A549 (cell line): ENCODE data around the gene LSS. TPM values are rescaled to one million over a fixed set of nuclear protein-coding genes. Genes with fewer than 3 reads are reported as not detected.

ENCODE experiments used
- ATAC-seq, 2 experiments: fragments of 200-7000 bp in 1 of 2; fragments of >200 bp in 1 of 2; cut with Nextera tagmentation in 1 of 2; cut with Tn5 transposase in 1 of 2; 3 replicates each; pipeline versions ENCODE4 v1.8.0 to v1.9.1; 2018 to 2020; ENCODE audit warnings: mild to moderate bottlenecking in 1 of 2, moderate library complexity in 1 of 2
- CTCF ChIA-PET: fragments of 300-600 bp; sonication (Branson Sonifier 250); formaldehyde crosslinking; extraction: SDS; loops from one replicate; lab custom pipeline; 2021; ENCODE audit warnings: antibody characterized with exemption, inconsistent platforms; lab: Yijun Ruan, JAX
- POLR2A ChIA-PET: fragments of 350-600 bp; formaldehyde crosslinking; extraction: SDS; loops from one replicate; lab custom pipeline; 2021; ENCODE audit warnings: antibody characterized with exemption, inconsistent platforms; lab: Yijun Ruan, JAX
- DNase-seq, 2 experiments: peaks; one replicate each; pipeline versions ENCODE4 v3.0.0 to v3.0.0-alpha.2; 2011 to 2016; ENCODE audit warnings: low read depth in 1 of 2, low spot score in 1 of 2
- FAIRE-seq: peaks from 2 replicates; lab custom pipeline; 2011; peaks lifted over from hg19 to GRCh38; lab: Jason Lieb, UNC
- H3K27ac ChIP-seq, 2 experiments: fragments of >200 bp; sonication (Bioruptor Twin); formaldehyde crosslinking; 3 replicates each; pipeline ENCODE4 v1.5.1; 2016 to 2017
- H3K4me1 ChIP-seq: fragments of >200 bp; sonication (Bioruptor Twin); formaldehyde crosslinking; 3 replicates; pipeline ENCODE4 v1.6.1; 2016
- H3K4me2 ChIP-seq: fragments of >200 bp; sonication (Bioruptor Twin); formaldehyde crosslinking; 3 replicates; pipeline ENCODE4 v1.6.1; 2016
- H3K4me3 ChIP-seq: fragments of >200 bp; sonication (Bioruptor Twin); formaldehyde crosslinking; 3 replicates; pipeline ENCODE4 v1.5.1; 2016
- H3K9me3 ChIP-seq: fragments of >200 bp; sonication (Bioruptor Twin); formaldehyde crosslinking; 3 replicates; pipeline ENCODE4 v1.6.1; 2016
- BHLHE40 ChIP-seq: IDR thresholded peaks from 2 replicates; pipeline ENCODE4 v1.6.1; 2012; ENCODE audit warnings: low read depth, low read length, inconsistent platforms
- CBX8 ChIP-seq: fragments of 200-600 bp; sonication (generic); IDR thresholded peaks from 2 replicates; pipeline ENCODE4 v1.6.1; 2016
- CHD2 ChIP-seq: fragments of 150-350 bp; IDR thresholded peaks from 2 replicates; pipeline ENCODE4 v1.6.1; 2014; ENCODE audit warnings: low read length; ENCODE audit not compliant: partially characterized antibody
- FOXS1 ChIP-seq: fragments of 250-450 bp; sonication (Bioruptor Pico); IDR thresholded peaks from 2 replicates; pipeline ENCODE4 v1.5.0; 2020; ENCODE audit warnings: mild to moderate bottlenecking, moderate library complexity
- HOXB13 ChIP-seq: fragments of 250-450 bp; sonication (Bioruptor Pico); IDR thresholded peaks from 2 replicates; pipeline ENCODE4 v1.5.0; 2020; ENCODE audit warnings: low read depth, mild to moderate bottlenecking, moderate library complexity
- HOXB5 ChIP-seq: fragments of 250-450 bp; sonication (Bioruptor Pico); IDR thresholded peaks from 2 replicates; pipeline ENCODE4 v1.5.0; 2020; ENCODE audit warnings: mild to moderate bottlenecking, moderate library complexity
- KDM5A ChIP-seq: fragments of 200-600 bp; sonication (generic); IDR thresholded peaks from 2 replicates; pipeline ENCODE4 v1.6.1; 2016; ENCODE audit warnings: antibody characterized with exemption, mild to moderate bottlenecking
- MAFK ChIP-seq: fragments of 450-650 bp; IDR thresholded peaks from 2 replicates; pipeline ENCODE4 v1.6.1; 2014; ENCODE audit not compliant: partially characterized antibody
- PHF8 ChIP-seq: fragments of 200-600 bp; sonication (generic); IDR thresholded peaks from 2 replicates; pipeline ENCODE4 v1.6.1; 2016; ENCODE audit warnings: low read depth, mild to moderate bottlenecking, antibody characterized with exemption, moderate library complexity, borderline replicate concordance
- POLR2AphosphoS2 ChIP-seq: conservative IDR thresholded peaks from 2 replicates; pipeline ENCODE4 v1.6.1; 2012; ENCODE audit warnings: low read length, improper control_type of control experiment, inconsistent platforms
- RARB ChIP-seq: fragments of 250-450 bp; sonication (Bioruptor Pico); IDR thresholded peaks from 2 replicates; pipeline ENCODE4 v1.8.0; 2021; ENCODE audit warnings: mild to moderate bottlenecking, moderate library complexity
- RCOR1 ChIP-seq: fragments of 150-350 bp; IDR thresholded peaks from 2 replicates; pipeline ENCODE4 v1.6.1; 2014; ENCODE audit warnings: antibody characterized with exemption, low read length, low read depth
- RNF2 ChIP-seq: fragments of 200-600 bp; sonication (generic); IDR thresholded peaks from 2 replicates; pipeline ENCODE4 v1.6.1; 2016; ENCODE audit warnings: low read depth, mild to moderate bottlenecking, antibody characterized with exemption, moderate library complexity, borderline replicate concordance
- SREBF2 ChIP-seq: fragments of 450-650 bp; IDR thresholded peaks from 2 replicates; pipeline ENCODE4 v1.6.1; 2014; ENCODE audit warnings: mild to moderate bottlenecking, moderate library complexity
- ZFP36 ChIP-seq: fragments of 450-650 bp; IDR thresholded peaks from 2 replicates; pipeline ENCODE4 v1.6.1; 2014; ENCODE audit warnings: borderline replicate concordance; ENCODE audit not compliant: partially characterized antibody
- ZNF302 ChIP-seq: fragments of 250-450 bp; sonication (Bioruptor Pico); IDR thresholded peaks from 2 replicates; pipeline ENCODE4 v1.9.0; 2021; ENCODE audit warnings: inconsistent platforms, mild to moderate bottlenecking, moderate library complexity
- ZSCAN20 ChIP-seq: fragments of 250-450 bp; sonication (Bioruptor Pico); IDR thresholded peaks from 2 replicates; pipeline ENCODE4 v1.8.0; 2022; ENCODE audit warnings: mild to moderate bottlenecking, moderate library complexity
- WGBS: methylation state at CpG from one replicate; pipeline ENCODE4 v1.1.6; 2017; ENCODE audit errors: missing lambda C conversion rate; 5-methylcytosine and 5-hydroxymethylcytosine counted together
- polyA plus RNA-seq, 4 experiments: library from polyadenylated mRNA; depleted of rRNA in 3 of 4; stranded (reverse); fragments of >200 nt; fragmentation: RNase III in 1 of 4; extraction: RNeasy Plus Mini Kit Qiagen cat#74134 plus additional on column Dnase treatment in 1 of 4; gene quantifications; 2 replicates in 3 of 4; 3 replicates in 1 of 4; pipeline ENCODE4 v1.2.3, GENCODE V29; 2011 to 2017
- TF ChIP-seq, protein P1 (sequence below): fragments of 250-450 bp; sonication (Bioruptor Pico); IDR thresholded peaks from 2 replicates; pipeline ENCODE4 v1.5.0; 2021; ENCODE audit warnings: mild to moderate bottlenecking, moderate library complexity, borderline replicate concordance
- TF ChIP-seq, protein P2 (sequence below): fragments of 150-350 bp; IDR thresholded peaks from 2 replicates; pipeline ENCODE4 v1.6.1; 2014; ENCODE audit warnings: low read depth, mild to moderate bottlenecking, low read length
- TF ChIP-seq, protein P3 (sequence below): IDR thresholded peaks from 2 replicates; pipeline ENCODE4 v1.6.1; 2012; ENCODE audit warnings: low read depth, borderline replicate concordance
- TF ChIP-seq, protein P4 (sequence below): fragments of 450-650 bp; IDR thresholded peaks from 2 replicates; pipeline ENCODE4 v1.6.1; 2014; ENCODE audit warnings: antibody characterized with exemption
- TF ChIP-seq, protein P5 (sequence below): fragments of >200 bp; sonication (Bioruptor Twin); formaldehyde crosslinking; IDR thresholded peaks from 2 replicates; pipeline ENCODE4 v1.6.1; 2016
- TF ChIP-seq, protein P6 (sequence below): fragments of >200 bp; sonication (Bioruptor Twin); formaldehyde crosslinking; IDR thresholded peaks from 3 replicates; pipeline ENCODE4 v1.6.1; 2016

LSS gene
- polyA plus RNA-seq, 2 of the 4 experiments (the other 2 are of a cell fraction): 9.5 to 22.0 TPM

DNA sequence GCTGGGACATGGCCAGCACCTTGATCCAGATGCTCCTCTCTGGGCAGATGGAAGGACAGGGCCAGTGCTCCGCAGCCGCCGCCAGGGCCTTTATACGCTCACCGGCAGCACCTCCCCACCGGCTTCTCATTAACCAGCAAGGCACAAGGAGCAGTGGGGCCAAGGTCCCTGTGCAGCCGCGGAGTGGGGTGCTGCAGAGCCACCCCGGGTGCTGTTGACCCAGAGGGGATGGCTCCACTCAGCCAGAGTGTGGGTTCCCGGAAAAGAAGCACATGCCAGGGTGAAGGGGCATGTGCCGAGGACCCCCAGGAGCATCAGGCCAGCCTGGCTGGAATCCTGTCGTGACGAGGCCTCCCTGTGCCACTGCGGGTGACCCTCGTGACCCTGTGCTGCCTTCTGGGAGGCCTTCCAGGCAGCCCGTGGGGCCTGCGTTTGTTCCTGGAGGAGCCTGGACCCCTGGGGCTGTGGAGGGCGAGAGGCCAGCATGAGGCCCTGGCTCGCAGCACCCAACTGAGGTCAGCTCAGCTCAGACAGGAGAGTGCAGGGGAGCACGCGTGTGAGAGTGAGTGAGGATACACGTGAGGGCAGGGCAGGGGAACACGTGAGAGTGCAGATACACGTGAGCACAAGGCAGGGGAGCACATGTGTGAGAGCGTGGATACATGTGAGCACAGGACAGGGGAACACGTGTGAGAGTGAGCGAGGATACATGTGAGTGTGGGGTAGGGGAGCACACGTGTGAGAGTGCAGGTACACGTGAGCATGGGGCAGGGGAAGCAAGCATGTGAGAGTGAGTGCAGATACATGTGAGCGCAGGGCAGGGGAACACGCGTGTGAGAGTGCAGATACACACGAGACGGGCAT is 72.8 kb downstream of the LSS start, which contains the start of gene FTCD (continued):
- TF ChIP-seq, protein P1, sequence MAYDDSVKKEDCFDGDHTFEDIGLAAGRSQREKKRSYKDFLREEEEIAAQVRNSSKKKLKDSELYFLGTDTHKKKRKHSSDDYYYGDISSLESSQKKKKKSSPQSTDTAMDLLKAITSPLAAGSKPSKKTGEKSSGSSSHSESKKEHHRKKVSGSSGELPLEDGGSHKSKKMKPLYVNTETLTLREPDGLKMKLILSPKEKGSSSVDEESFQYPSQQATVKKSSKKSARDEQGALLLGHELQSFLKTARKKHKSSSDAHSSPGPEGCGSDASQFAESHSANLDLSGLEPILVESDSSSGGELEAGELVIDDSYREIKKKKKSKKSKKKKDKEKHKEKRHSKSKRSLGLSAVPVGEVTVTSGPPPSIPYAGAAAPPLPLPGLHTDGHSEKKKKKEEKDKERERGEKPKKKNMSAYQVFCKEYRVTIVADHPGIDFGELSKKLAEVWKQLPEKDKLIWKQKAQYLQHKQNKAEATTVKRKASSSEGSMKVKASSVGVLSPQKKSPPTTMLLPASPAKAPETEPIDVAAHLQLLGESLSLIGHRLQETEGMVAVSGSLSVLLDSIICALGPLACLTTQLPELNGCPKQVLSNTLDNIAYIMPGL (CRISPR knock-in tag): no peak
- no peak for TF ChIP-seq ZSCAN20
- no peak for TF ChIP-seq SREBF2
- TF ChIP-seq RCOR1: no peak
- TF ChIP-seq HOXB13 (CRISPR knock-in tag): no peak
- no peak for TF ChIP-seq RNF2

DNA sequence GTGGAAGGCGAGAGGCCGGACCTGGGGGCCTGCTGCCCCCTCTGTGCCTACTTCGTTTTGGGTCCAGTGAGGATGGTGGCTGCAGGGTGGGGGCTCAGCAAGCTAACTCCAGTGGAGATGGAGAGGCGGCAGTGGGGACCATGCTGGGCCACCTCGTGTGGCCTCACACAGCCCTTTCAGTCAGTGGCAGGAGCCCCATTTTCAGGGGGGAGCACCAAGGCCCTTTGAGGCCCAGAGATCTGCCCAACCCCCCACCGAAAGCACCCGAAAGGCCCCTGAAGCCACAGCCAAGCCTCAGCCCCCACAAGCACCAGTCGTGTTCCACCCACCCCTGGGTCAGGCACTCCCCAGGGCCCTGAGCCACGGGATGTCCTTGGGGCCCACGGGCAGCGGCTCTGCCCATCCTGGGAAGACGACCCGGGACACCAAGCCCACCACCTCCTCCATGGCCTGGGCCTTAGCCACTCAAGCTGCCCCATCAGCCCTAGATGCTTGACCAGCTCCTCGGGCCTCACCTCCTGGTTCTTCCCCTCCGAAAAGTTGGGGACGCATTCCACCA is 73.5 kb downstream of the LSS start:
- CTCF ChIA-PET: interaction anchor here (5.2 kb wide), 1 partner anchor 12 kb away, joined by 34 read pairs; no protein-coding TSS in a partner anchor
- TF ChIP-seq PHF8 (no peak), ZNF302 (no peak), HOXB13 (CRISPR knock-in tag) (no peak), RCOR1 (no peak), ZFP36 (no peak), HOXB5 (CRISPR knock-in tag) (no peak), RNF2 (no peak), KDM5A (no peak), POLR2AphosphoS2 (no peak)
- TF ChIP-seq, protein P2, sequence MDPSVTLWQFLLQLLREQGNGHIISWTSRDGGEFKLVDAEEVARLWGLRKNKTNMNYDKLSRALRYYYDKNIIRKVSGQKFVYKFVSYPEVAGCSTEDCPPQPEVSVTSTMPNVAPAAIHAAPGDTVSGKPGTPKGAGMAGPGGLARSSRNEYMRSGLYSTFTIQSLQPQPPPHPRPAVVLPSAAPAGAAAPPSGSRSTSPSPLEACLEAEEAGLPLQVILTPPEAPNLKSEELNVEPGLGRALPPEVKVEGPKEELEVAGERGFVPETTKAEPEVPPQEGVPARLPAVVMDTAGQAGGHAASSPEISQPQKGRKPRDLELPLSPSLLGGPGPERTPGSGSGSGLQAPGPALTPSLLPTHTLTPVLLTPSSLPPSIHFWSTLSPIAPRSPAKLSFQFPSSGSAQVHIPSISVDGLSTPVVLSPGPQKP: no peak
- TF ChIP-seq, protein P3, sequence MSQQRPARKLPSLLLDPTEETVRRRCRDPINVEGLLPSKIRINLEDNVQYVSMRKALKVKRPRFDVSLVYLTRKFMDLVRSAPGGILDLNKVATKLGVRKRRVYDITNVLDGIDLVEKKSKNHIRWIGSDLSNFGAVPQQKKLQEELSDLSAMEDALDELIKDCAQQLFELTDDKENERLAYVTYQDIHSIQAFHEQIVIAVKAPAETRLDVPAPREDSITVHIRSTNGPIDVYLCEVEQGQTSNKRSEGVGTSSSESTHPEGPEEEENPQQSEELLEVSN: no peak
- TF ChIP-seq, protein P4, sequence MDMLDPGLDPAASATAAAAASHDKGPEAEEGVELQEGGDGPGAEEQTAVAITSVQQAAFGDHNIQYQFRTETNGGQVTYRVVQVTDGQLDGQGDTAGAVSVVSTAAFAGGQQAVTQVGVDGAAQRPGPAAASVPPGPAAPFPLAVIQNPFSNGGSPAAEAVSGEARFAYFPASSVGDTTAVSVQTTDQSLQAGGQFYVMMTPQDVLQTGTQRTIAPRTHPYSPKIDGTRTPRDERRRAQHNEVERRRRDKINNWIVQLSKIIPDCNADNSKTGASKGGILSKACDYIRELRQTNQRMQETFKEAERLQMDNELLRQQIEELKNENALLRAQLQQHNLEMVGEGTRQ: no peak
- FAIRE-seq (no peak), ATAC-seq (no peak), DNase-seq (no peak)
- Histone ChIP-seq H3K4me1 (no peaks in the 10 kb centered on the region), H3K4me3 (no peak overlapping the region), H3K27ac (no peak overlapping the region), H3K9me3 (no peaks in the 10 kb centered on the region), H3K4me2 (no peak overlapping the region)
- WGBS: 90% methylated on average over 2 of the region's 16 CpGs
- POLR2A ChIA-PET: no interaction called here

DNA sequence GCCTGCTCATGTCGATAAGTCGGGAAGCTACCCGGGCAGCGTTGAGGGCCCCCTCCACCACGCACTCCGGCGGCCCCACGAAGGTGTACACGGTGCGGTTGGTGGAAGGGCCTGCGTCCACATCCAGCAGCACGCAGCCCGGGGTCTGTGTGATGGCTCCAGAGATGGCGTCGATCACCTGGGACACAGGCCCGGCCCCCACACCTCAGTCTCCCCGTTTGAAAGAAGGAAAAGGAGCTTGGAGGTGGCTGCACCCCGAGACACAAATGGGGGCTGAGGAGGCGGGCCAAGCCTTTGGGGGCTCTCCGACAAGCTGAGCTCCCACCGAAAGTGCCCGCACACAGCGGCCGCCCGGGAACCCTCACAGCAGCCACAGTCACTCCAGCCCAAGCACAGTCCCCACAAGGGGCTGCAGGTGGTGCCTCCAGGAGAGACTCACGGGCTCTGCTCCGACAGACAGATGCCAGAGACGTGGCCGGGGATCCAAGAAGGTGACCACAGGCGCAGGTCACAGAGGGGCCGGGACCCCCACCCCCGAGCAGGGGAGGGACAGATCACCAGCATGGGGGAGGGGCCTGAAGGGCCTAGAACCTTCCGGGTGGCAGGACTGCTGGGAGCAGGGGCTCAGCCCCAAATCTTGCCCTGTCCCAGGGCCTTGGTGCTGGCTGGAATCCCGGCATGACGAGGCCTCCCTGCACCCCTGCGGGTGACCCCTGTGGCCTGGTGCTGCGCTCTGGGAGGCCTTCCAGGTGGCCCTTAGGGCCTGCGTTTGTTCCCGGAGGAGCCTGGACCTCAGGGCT is 74.2 kb downstream of the LSS start:
- DNase-seq (no peak), FAIRE-seq (no peak), ATAC-seq (no peak)
- H3K4me3 ChIP-seq: no peak overlapping the region
- POLR2A ChIA-PET: no interaction called here
- no peak overlapping the region for H3K27ac ChIP-seq
- CTCF ChIA-PET: interaction anchor here (0.6 to 5.2 kb wide), 7 partner anchors 11 to 71 kb away, joined by 3 to 34 read pairs (median 4); partner anchors contain the start of gene COL6A2
- 89% methylated on average over 14 of the region's 39 CpGs for WGBS
- no peak overlapping the region for H3K4me2 ChIP-seq
- H3K9me3 ChIP-seq: no peaks in the 10 kb centered on the region
- no peaks in the 10 kb centered on the region for H3K4me1 ChIP-seq
- no peak for TF ChIP-seq RNF2
- TF ChIP-seq RARB (CRISPR knock-in tag): no peak
- TF ChIP-seq CHD2: no peak
- TF ChIP-seq BHLHE40: no peak
- no peak for TF ChIP-seq FOXS1 (CRISPR knock-in tag)
- TF ChIP-seq PHF8: no peak
- TF ChIP-seq CBX8: no peak
- TF ChIP-seq, protein P5, sequence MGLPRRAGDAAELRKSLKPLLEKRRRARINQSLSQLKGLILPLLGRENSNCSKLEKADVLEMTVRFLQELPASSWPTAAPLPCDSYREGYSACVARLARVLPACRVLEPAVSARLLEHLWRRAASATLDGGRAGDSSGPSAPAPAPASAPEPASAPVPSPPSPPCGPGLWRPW: no peak
- TF ChIP-seq, protein P1 (CRISPR knock-in tag): no peak
- TF ChIP-seq MAFK: no peak
- TF ChIP-seq, protein P6, sequence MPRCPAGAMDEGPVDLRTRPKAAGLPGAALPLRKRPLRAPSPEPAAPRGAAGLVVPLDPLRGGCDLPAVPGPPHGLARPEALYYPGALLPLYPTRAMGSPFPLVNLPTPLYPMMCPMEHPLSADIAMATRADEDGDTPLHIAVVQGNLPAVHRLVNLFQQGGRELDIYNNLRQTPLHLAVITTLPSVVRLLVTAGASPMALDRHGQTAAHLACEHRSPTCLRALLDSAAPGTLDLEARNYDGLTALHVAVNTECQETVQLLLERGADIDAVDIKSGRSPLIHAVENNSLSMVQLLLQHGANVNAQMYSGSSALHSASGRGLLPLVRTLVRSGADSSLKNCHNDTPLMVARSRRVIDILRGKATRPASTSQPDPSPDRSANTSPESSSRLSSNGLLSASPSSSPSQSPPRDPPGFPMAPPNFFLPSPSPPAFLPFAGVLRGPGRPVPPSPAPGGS: no peak
